CD4-positive, alpha-beta T cell treated with Interleukin-1 beta for 1 hour (primary cell): ENCODE measurements around the gene LYSMD4.

Source experiments
- DNase-seq, 2 donors: peaks; one replicate each; pipeline ENCODE4 v3.0.0-alpha.2; 2020 to 2022

LYSMD4 gene

DNA sequence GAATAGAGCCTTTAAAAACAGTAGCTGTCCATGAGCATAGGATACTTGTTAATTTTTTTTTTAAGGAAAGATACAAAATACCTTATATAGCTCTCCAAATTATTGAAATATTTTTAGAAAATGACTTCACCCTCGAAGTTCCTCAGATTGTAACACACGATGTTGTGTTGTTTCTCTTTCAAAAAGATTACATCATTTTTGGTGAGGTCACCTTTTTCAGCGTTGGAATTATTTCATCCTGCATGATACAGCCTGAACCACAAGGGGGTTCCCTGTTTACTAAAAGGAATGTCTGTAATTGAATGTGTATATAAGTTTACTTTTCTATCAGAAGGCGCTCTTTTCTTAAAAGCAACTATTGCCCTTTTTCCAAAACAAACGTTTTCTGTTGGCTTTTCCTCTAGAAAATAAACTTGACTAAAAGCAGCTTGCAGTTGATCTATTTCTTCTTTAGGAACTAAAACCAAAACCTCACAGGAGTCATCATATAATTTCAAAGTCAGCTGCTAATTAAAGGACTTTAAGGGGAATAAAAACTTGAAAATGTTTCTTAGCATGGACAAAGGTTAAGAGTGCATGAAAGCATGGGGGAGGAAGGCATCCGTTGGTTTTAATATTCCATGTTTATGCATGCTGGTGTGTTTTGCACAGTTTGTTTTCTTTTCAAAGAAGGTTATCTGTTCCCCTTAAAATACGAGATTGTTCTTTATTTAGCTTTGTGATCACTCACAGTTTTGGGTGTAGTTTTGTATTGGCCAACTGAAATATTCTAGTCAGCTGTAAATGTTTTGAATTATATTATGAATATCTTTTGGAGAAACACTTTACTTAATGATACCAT lies 29.4 kb downstream of the LYSMD4 start:
- DNase-seq: peak; percentile 26 to 47

DNA sequence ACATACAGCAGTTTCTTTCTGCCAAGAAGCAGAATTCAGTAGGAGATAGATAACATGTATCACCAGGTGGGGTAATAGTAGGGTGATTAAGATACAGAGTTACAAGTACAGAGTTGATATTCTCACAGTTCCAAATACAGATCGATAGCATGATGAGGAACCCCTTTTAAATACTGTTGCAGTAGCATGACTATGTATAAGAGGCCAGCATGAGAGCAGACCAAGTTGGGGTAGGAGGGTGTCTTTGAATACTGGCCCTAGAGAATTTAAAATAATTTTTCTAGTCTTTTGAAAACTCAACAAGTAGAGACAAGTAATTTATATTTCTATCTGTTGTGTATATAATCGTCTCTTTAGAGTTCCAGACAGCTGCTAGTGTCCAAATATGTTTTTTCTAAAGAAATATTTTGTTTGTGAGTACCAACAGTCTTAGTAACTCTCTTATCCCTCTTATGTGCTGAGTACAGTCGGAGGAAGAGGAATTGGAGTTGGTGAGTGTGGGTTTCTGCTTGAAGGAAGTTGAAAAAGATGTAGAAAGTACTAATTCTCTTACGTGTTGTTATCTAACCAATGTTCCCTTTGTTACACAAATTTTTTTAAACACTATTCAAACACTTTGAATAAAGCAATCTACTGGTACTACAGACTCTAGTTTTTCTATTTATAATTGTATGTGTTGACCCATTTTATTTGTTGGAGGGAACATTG lies 30.2 kb downstream of the LYSMD4 start:
- DNase-seq: no peak

DNA sequence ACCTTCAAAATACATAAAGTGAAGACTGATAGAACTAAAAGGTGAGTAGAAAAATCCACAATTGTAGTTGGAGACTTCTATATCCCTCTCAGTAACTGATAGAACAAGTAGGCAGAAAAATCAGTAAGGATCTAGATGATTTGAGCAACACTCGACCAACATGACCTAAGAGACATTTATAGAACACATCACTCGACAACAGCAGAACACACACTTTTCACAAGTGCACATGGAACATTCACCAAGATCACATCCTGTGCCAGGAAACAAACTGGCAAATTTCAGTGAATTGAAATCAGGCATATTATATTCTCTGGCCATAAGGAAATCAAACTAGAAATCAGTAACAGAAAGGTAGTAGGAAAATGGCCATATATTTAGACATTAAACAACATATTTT lies 37.1 kb downstream of the LYSMD4 start:
- no peak for DNase-seq

DNA sequence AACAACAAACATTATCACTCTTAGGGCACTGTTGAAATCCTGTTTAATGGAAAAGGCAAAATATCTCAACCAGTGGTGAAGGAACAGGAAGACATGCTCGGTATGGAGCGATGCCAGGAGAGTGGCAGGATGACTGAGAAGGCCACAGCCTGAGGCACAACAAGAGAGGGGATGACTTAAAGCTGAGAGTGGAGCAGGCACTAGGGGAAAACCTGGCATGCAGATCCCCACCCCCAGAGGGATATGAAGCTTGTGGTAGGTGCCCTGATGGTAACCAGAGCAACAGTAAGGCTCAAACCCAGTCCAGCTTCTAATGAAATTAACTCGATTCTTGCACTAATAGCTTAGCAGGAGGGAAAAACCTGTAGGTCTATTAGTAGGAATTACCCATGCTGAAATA lies 40.4 kb downstream of the LYSMD4 start:
- no peak for DNase-seq

DNA sequence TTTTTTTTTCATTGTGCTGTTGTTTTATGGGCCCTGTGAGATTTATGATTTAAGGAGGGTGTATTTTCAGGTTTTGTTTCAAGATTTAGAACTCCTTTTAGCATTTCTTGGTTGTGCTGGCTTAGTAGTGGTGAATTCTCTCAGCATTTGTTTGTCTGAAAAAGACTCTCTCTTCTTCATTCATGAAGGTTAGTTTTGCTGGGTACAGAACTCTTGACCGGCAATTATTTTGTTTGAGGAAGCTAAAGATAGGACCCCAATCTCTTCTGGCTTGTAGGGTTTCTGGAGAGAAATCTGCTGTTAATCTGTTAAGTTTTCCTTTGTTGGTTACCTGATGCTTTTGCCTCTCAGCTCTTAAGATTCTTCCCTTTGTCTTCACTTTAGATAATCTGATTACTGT lies 46.9 kb downstream of the LYSMD4 start:
- no peak for DNase-seq

DNA sequence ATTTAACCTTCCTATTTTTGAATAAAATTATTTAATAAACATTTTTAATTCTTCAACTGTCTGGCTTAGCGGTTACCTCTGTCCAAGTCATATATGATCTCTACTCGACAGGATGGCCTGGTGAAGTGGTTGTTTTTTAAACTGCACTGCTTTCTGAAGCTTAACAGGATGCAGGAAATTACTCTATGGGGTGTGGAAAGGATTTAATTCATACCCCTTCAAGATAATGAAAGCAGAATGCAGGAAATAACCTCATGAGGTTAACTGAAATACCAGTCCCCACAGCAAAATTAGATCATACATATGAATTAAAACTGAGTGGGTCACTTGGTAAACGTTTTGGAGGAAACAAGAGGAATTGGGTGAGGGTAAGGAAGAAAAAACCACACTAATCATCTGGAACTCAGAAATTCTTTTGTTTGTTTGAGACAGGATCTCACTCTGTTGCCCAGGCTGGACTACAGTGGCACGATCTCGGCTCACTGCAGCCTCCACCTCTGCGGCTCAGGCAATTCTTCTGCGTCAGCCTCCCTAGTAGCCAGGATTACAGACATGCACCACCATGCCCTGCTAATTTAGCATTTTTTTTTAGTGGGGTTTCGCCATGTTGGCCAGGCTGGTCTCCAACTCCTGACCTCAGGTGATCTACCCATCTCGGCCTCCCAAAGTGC lies 50.1 kb downstream of the LYSMD4 start:
- peak in 1 of 2 donors; percentile 18 for DNase-seq

DNA sequence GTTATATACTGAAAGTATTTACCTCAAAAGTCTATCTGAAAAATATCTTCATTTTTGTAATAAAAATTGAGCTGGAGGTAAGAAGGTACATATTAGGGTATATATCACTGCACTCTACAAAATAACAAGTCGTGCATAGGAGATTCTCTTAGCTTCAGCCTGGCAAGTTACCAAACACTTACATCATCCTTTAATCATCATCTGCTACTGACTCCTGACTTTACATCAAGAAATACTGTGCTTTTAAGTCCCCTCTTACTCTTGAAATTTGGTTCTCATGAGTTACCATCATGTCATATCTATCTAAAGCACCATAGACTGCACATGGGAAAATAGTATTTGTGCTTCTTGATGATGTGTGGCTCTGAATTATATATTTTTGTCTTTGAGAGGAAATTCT lies 50.8 kb downstream of the LYSMD4 start:
- no peak for DNase-seq

DNA sequence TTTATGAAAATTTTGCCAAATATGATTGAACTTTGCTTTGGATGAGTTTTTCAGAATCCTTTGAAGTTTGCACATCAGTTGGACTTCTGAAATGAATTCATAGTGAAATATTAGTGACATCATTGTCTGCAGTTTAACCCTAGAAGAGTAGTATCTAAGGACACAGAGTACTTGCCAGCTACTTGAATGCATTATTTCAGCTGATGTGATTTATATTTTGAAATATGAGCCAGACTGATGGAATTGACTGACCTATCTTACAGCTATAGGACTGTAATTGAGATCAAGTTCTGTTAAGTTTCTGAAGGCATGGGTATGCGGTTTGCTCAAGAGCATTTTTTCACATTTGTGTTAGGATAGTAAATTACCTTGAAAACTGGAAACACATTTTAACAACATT lies 51.2 kb downstream of the LYSMD4 start:
- DNase-seq: no peak

DNA sequence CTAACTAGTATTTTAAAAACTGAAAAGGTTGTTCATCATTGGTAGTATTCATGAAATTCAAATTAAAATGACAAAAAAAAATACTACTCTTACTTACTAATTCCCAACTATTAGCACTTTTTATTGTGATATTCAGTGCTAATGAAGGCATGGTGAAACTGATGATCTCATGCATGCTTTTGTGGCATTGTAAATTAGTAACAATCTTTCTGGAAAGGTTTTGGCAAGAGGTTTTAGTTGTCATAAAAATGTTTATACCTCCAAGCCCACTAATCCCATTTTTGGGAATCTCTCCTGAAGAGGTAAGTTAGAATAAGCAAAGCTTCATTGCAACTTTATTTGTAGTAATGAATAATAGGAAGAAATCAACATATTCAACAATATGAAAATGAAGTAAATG lies 53.0 kb downstream of the LYSMD4 start:
- DNase-seq: no peak

DNA sequence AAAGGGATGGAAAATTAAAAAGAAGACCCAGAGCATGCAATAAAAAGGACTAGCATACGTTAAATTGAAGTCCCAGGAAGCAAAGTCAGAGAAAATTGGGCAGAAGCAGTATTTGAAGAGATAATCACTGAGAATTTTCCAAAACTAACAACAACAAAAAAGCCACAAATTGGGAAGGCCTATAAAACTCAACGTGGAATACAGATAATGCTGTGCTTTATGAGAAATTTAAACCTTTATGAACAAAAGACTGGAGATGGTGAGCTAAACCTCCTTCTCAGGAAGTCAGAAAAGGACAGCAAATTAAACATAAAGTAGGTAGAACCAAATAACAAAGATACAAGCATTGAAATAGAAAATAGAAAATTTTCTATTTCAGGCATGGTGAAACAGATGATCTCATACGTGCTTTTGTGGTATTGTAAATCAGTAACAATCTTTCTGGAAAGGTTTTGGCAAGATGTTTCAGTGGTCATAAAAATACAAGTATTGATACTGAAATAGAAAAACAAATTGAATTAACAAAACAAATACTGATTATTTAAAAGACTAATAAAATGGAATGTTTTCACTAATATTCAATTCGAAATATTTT lies 55.6 kb downstream of the LYSMD4 start:
- DNase-seq: no peak
